B cell (primary cell): ENCODE results near the gene OR10H4.

Experiments used
- EZH2 ChIP-seq: IDR thresholded peaks from 2 replicates; pipeline ENCODE4 v1.6.1; 2012; ENCODE audit warnings: borderline replicate concordance, low read depth, mild to moderate bottlenecking, moderate library complexity, low read length; ENCODE audit not compliant: insufficient read depth, poor library complexity, severe bottlenecking
- TF ChIP-seq, protein P1 (sequence below): fragments of 200-600 bp; IDR thresholded peaks from one replicate; pipeline ENCODE4 v1.8.0; 2022; ENCODE audit warnings: antibody characterized with exemption, mild to moderate bottlenecking

DNA sequence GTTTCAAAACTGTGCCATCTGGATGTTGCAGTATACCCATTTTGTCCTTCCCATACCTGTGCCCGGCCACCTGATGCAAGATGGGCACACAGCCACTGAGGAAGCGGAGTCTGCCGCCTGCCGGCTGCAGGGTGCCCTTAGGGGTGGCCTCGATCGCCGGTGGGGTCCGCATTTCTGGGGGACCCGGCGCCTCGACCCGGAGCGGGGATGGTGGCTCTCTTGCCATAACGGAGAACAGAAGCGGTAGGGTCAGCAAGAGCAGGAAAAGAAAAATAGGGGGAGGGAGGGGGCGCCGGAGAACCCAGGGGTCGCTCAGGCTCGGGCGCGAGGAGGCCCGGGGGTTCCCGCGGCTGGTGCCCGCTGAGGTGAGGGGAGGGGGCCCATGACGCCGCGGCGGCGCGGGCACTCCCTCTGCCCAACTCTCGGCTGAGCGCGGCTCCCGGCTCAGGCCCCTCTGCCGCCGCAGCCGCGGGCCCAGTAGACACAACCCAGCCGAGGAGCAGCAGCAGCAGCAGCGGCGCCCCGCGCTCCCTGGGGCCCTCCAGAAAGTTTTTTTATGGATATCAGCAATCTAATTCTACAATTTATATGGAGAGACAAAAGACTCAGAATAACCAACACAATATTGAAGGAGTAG, 37.1 kb upstream of the OR10H4 start:
- TF ChIP-seq, protein P1, sequence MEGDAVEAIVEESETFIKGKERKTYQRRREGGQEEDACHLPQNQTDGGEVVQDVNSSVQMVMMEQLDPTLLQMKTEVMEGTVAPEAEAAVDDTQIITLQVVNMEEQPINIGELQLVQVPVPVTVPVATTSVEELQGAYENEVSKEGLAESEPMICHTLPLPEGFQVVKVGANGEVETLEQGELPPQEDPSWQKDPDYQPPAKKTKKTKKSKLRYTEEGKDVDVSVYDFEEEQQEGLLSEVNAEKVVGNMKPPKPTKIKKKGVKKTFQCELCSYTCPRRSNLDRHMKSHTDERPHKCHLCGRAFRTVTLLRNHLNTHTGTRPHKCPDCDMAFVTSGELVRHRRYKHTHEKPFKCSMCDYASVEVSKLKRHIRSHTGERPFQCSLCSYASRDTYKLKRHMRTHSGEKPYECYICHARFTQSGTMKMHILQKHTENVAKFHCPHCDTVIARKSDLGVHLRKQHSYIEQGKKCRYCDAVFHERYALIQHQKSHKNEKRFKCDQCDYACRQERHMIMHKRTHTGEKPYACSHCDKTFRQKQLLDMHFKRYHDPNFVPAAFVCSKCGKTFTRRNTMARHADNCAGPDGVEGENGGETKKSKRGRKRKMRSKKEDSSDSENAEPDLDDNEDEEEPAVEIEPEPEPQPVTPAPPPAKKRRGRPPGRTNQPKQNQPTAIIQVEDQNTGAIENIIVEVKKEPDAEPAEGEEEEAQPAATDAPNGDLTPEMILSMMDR: no peak
- TF ChIP-seq EZH2: no peak
